IMR-90 (cell line): Measurements from ENCODE around the gene ACAA2. TPM values are rescaled to one million over a fixed set of nuclear protein-coding genes. Genes with fewer than 3 reads are reported as not detected.

Experiments used
- ATAC-seq: fragments of 200-7000 bp; cut with Tn5 transposase; 2 replicates; pipeline ENCODE4 v1.9.1; 2020; ENCODE audit warnings: low read depth, mild to moderate bottlenecking, moderate library complexity
- BruUV-seq: library from RNA; stranded (reverse); fragments of 400-500 nt; replicated peaks from 2 replicates; lab custom pipeline; 2021; lab: Mats Ljungman, UMichigan
- CTCF ChIA-PET: fragments of 300-600 bp; formaldehyde crosslinking; extraction: SDS; loops from one replicate; lab custom pipeline; 2021; ENCODE audit warnings: antibody characterized with exemption; lab: Yijun Ruan, JAX
- POLR2A ChIA-PET: fragments of 300-600 bp; sonication (Branson Sonifier 250); formaldehyde crosslinking; loops from one replicate; lab custom pipeline; 2022; ENCODE audit warnings: antibody characterized with exemption; ENCODE audit not compliant: unreplicated experiment; lab: Charles Lee
- DNase-seq: peaks from one replicate; pipeline ENCODE4 v3.0.0; 2013
- H2AFZ ChIP-seq: replicated peaks from 2 replicates; pipeline ENCODE3; 2013; ENCODE audit warnings: low read length, mild to moderate bottlenecking; ENCODE audit not compliant: poor library complexity
- H2AK5ac ChIP-seq: 2 replicates; pipeline ENCODE4 v1.6.1; 2013; ENCODE audit warnings: low read depth, low read length, inconsistent platforms
- H2AK9ac ChIP-seq: replicated peaks from 2 replicates; pipeline ENCODE3; 2013; ENCODE audit warnings: mild to moderate bottlenecking, low read depth, low read length, moderate library complexity; ENCODE audit not compliant: poor library complexity
- H2BK120ac ChIP-seq: 2 replicates; pipeline ENCODE4 v1.6.1; 2013; ENCODE audit warnings: low read depth, low read length, inconsistent platforms
- H2BK15ac ChIP-seq: 3 replicates; pipeline ENCODE4 v1.6.1; 2013; ENCODE audit warnings: low read depth, low read length, inconsistent platforms
- H2BK20ac ChIP-seq: 2 replicates; pipeline ENCODE4 v1.6.1; 2013; ENCODE audit warnings: low read depth, mild to moderate bottlenecking, inconsistent platforms, low read length, moderate library complexity
- H2BK5ac ChIP-seq: 2 replicates; pipeline ENCODE4 v1.6.1; 2013; ENCODE audit warnings: mild to moderate bottlenecking, low read depth, low read length, inconsistent platforms; ENCODE audit not compliant: poor library complexity, severe bottlenecking
- H3K14ac ChIP-seq: replicated peaks from 2 replicates; pipeline ENCODE4 v1.6.1; 2013; ENCODE audit warnings: low read depth, low read length, inconsistent platforms
- H3K18ac ChIP-seq: 2 replicates; pipeline ENCODE4 v1.6.1; 2013; ENCODE audit warnings: low read depth, low read length, control low read depth
- H3K23ac ChIP-seq: 2 replicates; pipeline ENCODE4 v1.6.1; 2013; ENCODE audit warnings: low read depth, low read length, inconsistent platforms
- H3K27ac ChIP-seq: 2 replicates; pipeline ENCODE4 v1.5.1; 2013; ENCODE audit warnings: mild to moderate bottlenecking, control low read depth, low read length; ENCODE audit not compliant: insufficient read depth
- H3K27me3 ChIP-seq: 2 replicates; pipeline ENCODE4 v1.6.1; 2013; ENCODE audit warnings: low read length; ENCODE audit not compliant: control insufficient read depth, insufficient read depth
- H3K36me3 ChIP-seq: 2 replicates; pipeline ENCODE4 v1.6.1; 2013; ENCODE audit warnings: low read length, mixed read lengths; ENCODE audit not compliant: control insufficient read depth, insufficient read depth
- H3K4ac ChIP-seq: 2 replicates; pipeline ENCODE4 v1.6.1; 2013; ENCODE audit warnings: low read depth, low read length, inconsistent platforms
- H3K4me1 ChIP-seq: 2 replicates; pipeline ENCODE4 v1.6.1; 2013; ENCODE audit warnings: low read length, mixed read lengths; ENCODE audit not compliant: control insufficient read depth, insufficient read depth
- H3K4me2 ChIP-seq: 2 replicates; pipeline ENCODE4 v1.6.1; 2013; ENCODE audit warnings: low read depth, mild to moderate bottlenecking, control low read depth, low read length, moderate library complexity
- H3K4me3 ChIP-seq: 2 replicates; pipeline ENCODE4 v1.5.1; 2013; ENCODE audit warnings: low read depth, mild to moderate bottlenecking, control low read depth, low read length, moderate library complexity; ENCODE audit not compliant: insufficient read depth
- H3K56ac ChIP-seq: 2 replicates; pipeline ENCODE4 v1.6.1; 2013; ENCODE audit warnings: low read length, inconsistent platforms; ENCODE audit not compliant: insufficient read depth; ENCODE audit errors: extremely low read depth
- H3K79me1 ChIP-seq, 2 experiments: 2 replicates each; pipeline ENCODE4 v1.6.1; 2013; ENCODE audit warnings: low read length in 2 of 2, inconsistent platforms in 1 of 2, low read depth in 1 of 2
- H3K9ac ChIP-seq: 2 replicates; pipeline ENCODE4 v1.6.1; 2013; ENCODE audit warnings: low read depth, low read length, control low read depth
- H3K9me1 ChIP-seq: 2 replicates; pipeline ENCODE4 v1.6.1; 2013; ENCODE audit warnings: low read length, inconsistent platforms; ENCODE audit not compliant: insufficient read depth
- H3K9me3 ChIP-seq: 2 replicates; pipeline ENCODE4 v1.6.1; 2013; ENCODE audit warnings: low read length; ENCODE audit not compliant: control insufficient read depth, insufficient read depth
- H4K20me1 ChIP-seq: 2 replicates; pipeline ENCODE4 v1.6.1; 2013; ENCODE audit warnings: low read length, inconsistent platforms; ENCODE audit not compliant: insufficient read depth
- H4K5ac ChIP-seq: 2 replicates; pipeline ENCODE4 v1.6.1; 2013; ENCODE audit warnings: mild to moderate bottlenecking, low read depth, low read length, control low read depth
- H4K8ac ChIP-seq, 2 experiments: 2 replicates each; pipeline ENCODE4 v1.6.1; 2013; ENCODE audit warnings: low read depth in 2 of 2, low read length in 2 of 2, control low read depth in 1 of 2, inconsistent platforms in 1 of 2
- H4K91ac ChIP-seq: 2 replicates; pipeline ENCODE4 v1.6.1; 2013; ENCODE audit warnings: low read depth, low read length, inconsistent platforms; ENCODE audit not compliant: insufficient read depth
- BHLHE40 ChIP-seq: fragments of 150-350 bp; IDR thresholded peaks from 2 replicates; pipeline ENCODE4 v1.6.1; 2016; ENCODE audit warnings: mild to moderate bottlenecking, low read depth, low read length
- CHD1 ChIP-seq: IDR thresholded peaks from 2 replicates; pipeline ENCODE4 v1.6.1; 2012; ENCODE audit warnings: low read depth, low read length, improper control_type of control experiment
- POLR2A ChIP-seq: IDR thresholded peaks from 2 replicates; pipeline ENCODE4 v1.6.1; 2012; ENCODE audit warnings: mild to moderate bottlenecking, low read depth, low read length
- RAD21 ChIP-seq: IDR thresholded peaks from 2 replicates; pipeline ENCODE4 v1.6.1; 2012; ENCODE audit warnings: low read length, improper control_type of control experiment
- USF2 ChIP-seq: fragments of 150-350 bp; IDR thresholded peaks from 2 replicates; pipeline ENCODE4 v1.6.1; 2017; ENCODE audit warnings: mild to moderate bottlenecking, antibody characterized with exemption, low read length, low read depth
- WGBS, 2 experiments: methylation state at CpG; one replicate each; pipeline versions ENCODE4 v1.1.5 to v1.1.7; 2013; ENCODE audit warnings: missing lambda C conversion rate in 2 of 2; ENCODE audit not compliant: insufficient read length in 1 of 2; ENCODE audit errors: extremely low coverage in 2 of 2; 5-methylcytosine and 5-hydroxymethylcytosine counted together
- dilution Hi-C: fragments of 300-500 bp; cut with HindIII; formaldehyde crosslinking; loops from one replicate; pipeline ENCODE4 v1.14.3; 2018; ENCODE audit warnings: low sequenced_read_pairs; ENCODE audit not compliant: unreplicated experiment
- in situ Hi-C: fragments of 300-500 bp; cut with MboI; formaldehyde crosslinking; loops from 3 replicates; pipeline ENCODE4 v1.14.3; 2019; ENCODE audit warnings: low sequenced_read_pairs, inconsistent platforms, mixed read lengths
- intact Hi-C: fragments of 100-400 bp; cut with micrococcal nuclease; formaldehyde crosslinking; loops from 2 replicates; pipeline ENCODE4 v1.10.0; 2022
- polyA plus RNA-seq, 3 experiments: library from polyadenylated mRNA; depleted of rRNA; stranded (reverse); fragments of >200 nt; gene quantifications; 2 replicates each; pipeline ENCODE4 v1.2.3, GENCODE V29; 2012; ENCODE audit warnings: low replicate concordance in 1 of 3
- total RNA-seq: library from RNA; depleted of rRNA; stranded (reverse); fragments of >200 nt; gene quantifications from 2 replicates; pipeline ENCODE4 v1.2.3, GENCODE V29; 2012

ACAA2 gene
- total and polyA plus RNA-seq, 2 of the 4 experiments (the other 2 are of a cell fraction) = 24.4 to 61.5 TPM

- DNase-seq = no peak
- H2BK120ac ChIP-seq = no peak overlapping the region
- no peak overlapping the region for H3K56ac ChIP-seq
- H2BK20ac ChIP-seq = no peak overlapping the region
- no peaks in the 10 kb centered on the region for H3K79me1 ChIP-seq
- H2AFZ ChIP-seq = no peak overlapping the region
- H3K36me3 ChIP-seq = no peaks in the 10 kb centered on the region
- TF ChIP-seq USF2 (no peak), BHLHE40 (no peak), CHD1 (no peak), RAD21 (no peak), POLR2A (no peak)
- no CpG with 5 or more reads among the region's 4 CpGs for WGBS, 2 experiments
- H2AK9ac ChIP-seq = no peak overlapping the region
- no peak overlapping the region for H3K23ac ChIP-seq
- H2BK5ac ChIP-seq = no peak overlapping the region
- H3K14ac ChIP-seq = no peak overlapping the region
- in situ Hi-C loops = no loop called here
- H2AK5ac ChIP-seq = no peak overlapping the region
- H3K18ac ChIP-seq = no peak overlapping the region
- H4K20me1 ChIP-seq = no peaks in the 10 kb centered on the region
- H3K27ac ChIP-seq = no peak overlapping the region
- intact Hi-C loops = no loop called here
- H3K27me3 ChIP-seq = peaks cover 16% of the 10 kb centered on the region
- no peak overlapping the region for H3K4me3 ChIP-seq
- no peak overlapping the region for H4K91ac ChIP-seq
- H2BK15ac ChIP-seq = no peak overlapping the region
- no peak overlapping the region for H4K5ac ChIP-seq
- no peak overlapping the region for H3K4ac ChIP-seq
- H4K8ac ChIP-seq = no peak overlapping the region
- H3K4me2 ChIP-seq = no peak overlapping the region
- ATAC-seq = no peak
- no peaks in the 10 kb centered on the region for H3K9me1 ChIP-seq
- dilution Hi-C loops = no loop called here
- peaks cover 10% of the 10 kb centered on the region for H3K4me1 ChIP-seq
- H3K9me3 ChIP-seq = no peaks in the 10 kb centered on the region
- POLR2A ChIA-PET = no interaction called here
- no TSS peak for BruUV-seq
- CTCF ChIA-PET = no interaction called here
- H3K9ac ChIP-seq = no peak overlapping the region
These were observed 78.5 kb downstream of the ACAA2 start for GRCh38 chr18:49734836-49735235.
